Mammary epithelial cell (primary cell): ENCODE results near the gene FARS2.

ENCODE experiments used
- CTCF ChIP-seq, 2 donors: IDR thresholded peaks in 1 of 2; conservative IDR thresholded peaks in 1 of 2; 2 replicates each; pipeline ENCODE4 v1.5.1; 2011 to 2012; ENCODE audit warnings: inconsistent platforms in 2 of 2, low read length in 2 of 2, mild to moderate bottlenecking in 2 of 2, control low read depth in 1 of 2, low read depth in 1 of 2; ENCODE audit not compliant: insufficient read depth in 1 of 2; ENCODE audit errors: extremely low read depth in 1 of 2
- EZH2 ChIP-seq: IDR thresholded peaks from 2 replicates; pipeline ENCODE4 v1.6.1; 2012; ENCODE audit warnings: low read length, inconsistent platforms, borderline replicate concordance

- no peak for TF ChIP-seq CTCF (conservative IDR thresholded peaks at IDR 0.05 in 1 of 2, IDR thresholded peaks at IDR 0.05 in 1 of 2; ENCODE audit: extremely low read depth in 1 of 2, insufficient read depth in 1 of 2, low read depth in 1 of 2, low read length in 2 of 2)
- TF ChIP-seq EZH2: no peak
These were observed 449.6 kb downstream of the FARS2 start for GRCh38 chr6:5710936-5711335.
